HG03095 (cell line): ENCODE measurements around the gene ITIH6.

Source experiments
- ATAC-seq: cut with Tn5 transposase; IDR thresholded peaks from one replicate; pipeline ENCODE4 v1.9.1; 2021; ENCODE audit warnings: moderate library complexity; ENCODE audit not compliant: unreplicated experiment

The ITIH6 gene

GRCh38 chrX:54715621-54716020 is 82.4 kb downstream of the ITIH6 start:
- ATAC-seq: no peak

- no peak for ATAC-seq
Observed at GRCh38 chrX:54714424-54714823, 83.6 kb downstream of the ITIH6 start.

GRCh38 chrX:54711735-54712134 is 86.3 kb downstream of the ITIH6 start:
- no peak for ATAC-seq

GRCh38 chrX:54710920-54711319 is 87.1 kb downstream of the ITIH6 start:
- no peak for ATAC-seq

- no peak for ATAC-seq
Observed at GRCh38 chrX:54708404-54708803, 89.7 kb downstream of the ITIH6 start.
